Activated naive CD8-positive, alpha-beta T cell treated with anti-CD3 and anti-CD28 coated beads, Interleukin-2, amount 50 U/mL, for 24 hours (primary cell): ENCODE results near the gene TMEM219.

Experiments
- ATAC-seq: fragments of 150-1000 bp; cut with Tn5 transposase; one replicate; pipeline ENCODE4 v1.10.0; 2021
- DNase-seq: peaks from one replicate; pipeline ENCODE4 v3.0.0; 2021
- H3K27ac Mint-ChIP-seq: one replicate; pipeline ENCODE4 v1.8.0; 2021; ENCODE audit warnings: mild to moderate bottlenecking, mixed read lengths
- H3K27me3 Mint-ChIP-seq: one replicate; pipeline ENCODE4 v1.8.0; 2021; ENCODE audit warnings: mixed read lengths
- H3K36me3 Mint-ChIP-seq: one replicate; pipeline ENCODE4 v1.8.0; 2021; ENCODE audit warnings: low read depth, mixed read lengths
- H3K4me1 Mint-ChIP-seq: one replicate; pipeline ENCODE4 v1.8.0; 2021; ENCODE audit warnings: mixed read lengths
- H3K4me3 Mint-ChIP-seq: one replicate; pipeline ENCODE4 v1.8.0; 2021; ENCODE audit warnings: mild to moderate bottlenecking, moderate library complexity, mixed read lengths
- H3K9me3 Mint-ChIP-seq: one replicate; pipeline ENCODE4 v1.8.0; 2021; ENCODE audit warnings: mixed read lengths

The TMEM219 gene

GRCh38 chr16:29983420-29984136 lies 21.7 kb downstream of the TMEM219 start:
- no peak for ATAC-seq
- Mint-ChIP-seq H3K4me3 (no peak overlapping the region), H3K27me3 (no peaks in the 10 kb centered on the region), H3K27ac (no peak overlapping the region), H3K4me1 (no peaks in the 10 kb centered on the region), H3K36me3 (peaks cover 33% of the 10 kb centered on the region), H3K9me3 (no peaks in the 10 kb centered on the region)
- no peak for DNase-seq

- Mint-ChIP-seq H3K9me3 (no peaks in the 10 kb centered on the region), H3K27ac (no peak overlapping the region), H3K36me3 (peaks cover 32% of the 10 kb centered on the region), H3K4me1 (no peaks in the 10 kb centered on the region), H3K4me3 (no peak overlapping the region), H3K27me3 (no peaks in the 10 kb centered on the region)
- no peak for DNase-seq
- no peak for ATAC-seq
Observed at GRCh38 chr16:29984137-29984763, 22.4 kb downstream of the TMEM219 start.

- H3K27ac Mint-ChIP-seq: no peak overlapping the region
- H3K27me3 Mint-ChIP-seq: no peaks in the 10 kb centered on the region
- no peaks in the 10 kb centered on the region for H3K9me3 Mint-ChIP-seq
- peaks cover 30% of the 10 kb centered on the region for H3K36me3 Mint-ChIP-seq
- ATAC-seq: no peak
- no peak overlapping the region for H3K4me3 Mint-ChIP-seq
- DNase-seq: no peak
- no peaks in the 10 kb centered on the region for H3K4me1 Mint-ChIP-seq
Observed at GRCh38 chr16:29984764-29985147, 22.9 kb downstream of the TMEM219 start.

DNA sequence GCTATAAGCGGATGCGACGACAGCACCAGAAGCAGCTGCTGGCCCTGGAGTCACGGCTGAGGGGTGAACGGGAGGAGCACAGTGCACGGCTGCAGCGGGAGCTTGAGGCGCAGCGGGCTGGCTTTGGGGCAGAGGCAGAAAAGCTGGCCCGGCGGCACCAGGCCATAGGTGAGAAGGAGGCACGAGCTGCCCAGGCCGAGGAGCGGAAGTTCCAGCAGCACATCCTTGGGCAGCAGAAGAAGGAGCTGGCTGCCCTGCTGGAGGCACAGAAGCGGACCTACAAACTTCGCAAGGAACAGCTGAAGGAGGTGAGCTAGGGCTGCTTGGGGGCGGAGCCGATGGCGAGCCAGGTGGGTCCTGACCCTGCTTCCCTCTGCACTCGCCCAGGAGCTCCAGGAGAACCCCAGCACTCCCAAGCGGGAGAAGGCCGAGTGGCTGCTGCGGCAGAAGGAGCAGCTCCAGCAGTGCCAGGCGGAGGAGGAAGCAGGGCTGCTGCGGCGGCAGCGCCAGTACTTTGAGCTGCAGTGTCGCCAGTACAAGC lies 23.5 kb downstream of the TMEM219 start:
- Mint-ChIP-seq H3K36me3 (peaks cover 29% of the 10 kb centered on the region), H3K9me3 (no peaks in the 10 kb centered on the region), H3K27me3 (no peaks in the 10 kb centered on the region), H3K4me3 (no peak overlapping the region), H3K27ac (no peak overlapping the region), H3K4me1 (no peaks in the 10 kb centered on the region)
- DNase-seq: no peak
- ATAC-seq: no peak

DNA sequence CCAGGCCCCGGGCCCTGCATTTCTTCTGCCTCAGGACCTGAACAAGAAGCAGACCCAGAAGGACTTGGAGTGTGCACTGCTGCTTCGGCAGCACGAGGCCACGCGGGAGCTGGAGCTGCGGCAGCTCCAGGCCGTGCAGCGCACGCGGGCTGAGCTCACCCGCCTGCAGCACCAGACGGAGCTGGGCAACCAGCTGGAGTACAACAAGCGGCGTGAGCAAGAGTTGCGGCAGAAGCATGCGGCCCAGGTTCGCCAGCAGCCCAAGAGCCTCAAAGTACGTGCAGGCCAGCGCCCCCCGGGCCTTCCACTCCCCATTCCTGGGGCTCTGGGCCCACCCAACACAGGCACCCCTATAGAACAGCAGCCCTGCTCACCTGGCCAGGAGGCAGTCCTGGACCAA lies 24.4 kb downstream of the TMEM219 start:
- Mint-ChIP-seq H3K27me3 (no peaks in the 10 kb centered on the region), H3K9me3 (no peaks in the 10 kb centered on the region), H3K4me3 (no peak overlapping the region), H3K36me3 (peaks cover 29% of the 10 kb centered on the region), H3K27ac (no peak overlapping the region), H3K4me1 (no peaks in the 10 kb centered on the region)
- no peak for ATAC-seq
- DNase-seq: no peak

DNA sequence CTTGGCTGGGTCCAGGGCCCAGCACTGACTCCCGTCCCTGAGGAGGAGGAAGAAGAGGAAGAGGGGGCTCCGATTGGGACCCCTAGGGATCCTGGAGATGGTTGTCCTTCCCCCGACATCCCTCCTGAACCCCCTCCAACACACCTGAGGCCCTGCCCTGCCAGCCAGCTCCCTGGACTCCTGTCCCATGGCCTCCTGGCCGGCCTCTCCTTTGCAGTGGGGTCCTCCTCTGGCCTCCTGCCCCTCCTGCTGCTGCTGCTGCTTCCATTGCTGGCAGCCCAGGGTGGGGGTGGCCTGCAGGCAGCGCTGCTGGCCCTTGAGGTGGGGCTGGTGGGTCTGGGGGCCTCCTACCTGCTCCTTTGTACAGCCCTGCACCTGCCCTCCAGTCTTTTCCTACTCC lies 25.1 kb downstream of the TMEM219 start:
- Mint-ChIP-seq H3K36me3 (peaks cover 29% of the 10 kb centered on the region), H3K27ac (no peak overlapping the region), H3K27me3 (no peaks in the 10 kb centered on the region)

DNA sequence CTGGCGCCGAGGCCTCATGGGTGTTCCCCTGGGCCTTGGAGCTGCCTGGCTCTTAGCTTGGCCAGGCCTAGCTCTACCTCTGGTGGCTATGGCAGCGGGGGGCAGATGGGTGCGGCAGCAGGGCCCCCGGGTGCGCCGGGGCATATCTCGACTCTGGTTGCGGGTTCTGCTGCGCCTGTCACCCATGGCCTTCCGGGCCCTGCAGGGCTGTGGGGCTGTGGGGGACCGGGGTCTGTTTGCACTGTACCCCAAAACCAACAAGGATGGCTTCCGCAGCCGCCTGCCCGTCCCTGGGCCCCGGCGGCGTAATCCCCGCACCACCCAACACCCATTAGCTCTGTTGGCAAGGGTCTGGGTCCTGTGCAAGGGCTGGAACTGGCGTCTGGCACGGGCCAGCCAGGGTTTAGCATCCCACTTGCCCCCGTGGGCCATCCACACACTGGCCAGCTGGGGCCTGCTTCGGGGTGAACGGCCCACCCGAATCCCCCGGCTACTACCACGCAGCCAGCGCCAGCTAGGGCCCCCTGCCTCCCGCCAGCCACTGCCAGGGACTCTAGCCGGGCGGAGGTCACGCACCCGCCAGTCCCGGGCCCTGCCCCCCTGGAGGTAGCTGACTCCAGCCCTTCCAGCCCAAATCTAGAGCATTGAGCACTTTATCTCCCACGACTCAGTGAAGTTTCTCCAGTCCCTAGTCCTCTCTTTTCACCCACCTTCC lies 25.6 kb downstream of the TMEM219 start:
- Mint-ChIP-seq H3K4me1 (no peaks in the 10 kb centered on the region), H3K4me3 (no peak overlapping the region), H3K9me3 (no peaks in the 10 kb centered on the region), H3K27ac (no peak overlapping the region), H3K27me3 (no peaks in the 10 kb centered on the region), H3K36me3 (peaks cover 26% of the 10 kb centered on the region)
- ATAC-seq: no peak
- no peak for DNase-seq

More for the DNA sequence above, 25.1 kb downstream of the TMEM219 start:
- no peaks in the 10 kb centered on the region for H3K4me1 Mint-ChIP-seq
- no peak for ATAC-seq
- H3K4me3 Mint-ChIP-seq: no peak overlapping the region
- H3K9me3 Mint-ChIP-seq: no peaks in the 10 kb centered on the region
- no peak for DNase-seq

- ATAC-seq (no peak), DNase-seq (no peak)
- H3K9me3 Mint-ChIP-seq: no peaks in the 10 kb centered on the region
- peak overlapping the region; percentile 50 for H3K27ac Mint-ChIP-seq
- peaks cover 22% of the 10 kb centered on the region for H3K36me3 Mint-ChIP-seq
- H3K27me3 Mint-ChIP-seq: no peaks in the 10 kb centered on the region
- no peak overlapping the region for H3K4me3 Mint-ChIP-seq
- no peaks in the 10 kb centered on the region for H3K4me1 Mint-ChIP-seq
Observed at GRCh38 chr16:29988346-29989075, 26.6 kb downstream of the TMEM219 start.

DNA sequence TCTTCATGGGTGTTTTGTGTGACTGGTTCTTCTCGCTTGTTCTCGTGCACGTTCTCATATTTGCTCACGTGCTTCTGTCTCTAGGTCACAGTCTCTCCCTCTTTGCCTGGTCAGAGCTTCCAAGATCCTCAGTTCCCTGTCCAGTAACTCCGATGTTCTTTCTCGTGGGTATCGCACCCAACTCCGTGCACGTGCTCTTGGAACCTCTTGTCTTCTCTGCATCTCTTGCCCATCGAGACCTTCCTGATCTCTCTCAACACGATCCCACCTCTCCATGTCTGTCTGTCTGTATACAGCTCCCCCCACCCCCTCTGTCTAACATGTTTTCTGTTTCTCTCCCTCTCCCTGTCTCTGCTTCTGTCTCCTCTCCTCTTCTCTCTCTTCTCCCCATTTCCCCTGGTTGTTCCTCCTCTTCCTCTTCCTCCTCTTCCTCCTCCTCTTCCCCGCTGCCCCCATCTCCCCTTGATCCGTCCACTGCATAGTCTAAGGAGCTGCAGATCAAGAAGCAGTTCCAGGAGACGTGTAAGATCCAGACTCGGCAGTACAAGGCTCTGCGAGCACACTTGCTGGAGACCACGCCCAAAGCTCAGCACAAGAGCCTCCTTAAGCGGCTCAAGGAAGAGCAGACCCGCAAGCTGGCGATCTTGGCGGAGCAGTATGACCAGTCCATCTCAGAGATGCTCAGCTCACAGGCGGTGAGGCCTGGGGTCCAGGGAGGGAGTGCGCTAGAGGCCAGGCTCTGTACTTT lies 27.4 kb downstream of the TMEM219 start:
- no peak overlapping the region for H3K4me3 Mint-ChIP-seq
- DNase-seq (no peak), ATAC-seq (no peak)
- H3K27me3 Mint-ChIP-seq: no peaks in the 10 kb centered on the region
- no peak overlapping the region for H3K27ac Mint-ChIP-seq
- peaks cover 5% of the 10 kb centered on the region for H3K4me1 Mint-ChIP-seq
- no peaks in the 10 kb centered on the region for H3K9me3 Mint-ChIP-seq
- peaks cover 22% of the 10 kb centered on the region for H3K36me3 Mint-ChIP-seq

DNA sequence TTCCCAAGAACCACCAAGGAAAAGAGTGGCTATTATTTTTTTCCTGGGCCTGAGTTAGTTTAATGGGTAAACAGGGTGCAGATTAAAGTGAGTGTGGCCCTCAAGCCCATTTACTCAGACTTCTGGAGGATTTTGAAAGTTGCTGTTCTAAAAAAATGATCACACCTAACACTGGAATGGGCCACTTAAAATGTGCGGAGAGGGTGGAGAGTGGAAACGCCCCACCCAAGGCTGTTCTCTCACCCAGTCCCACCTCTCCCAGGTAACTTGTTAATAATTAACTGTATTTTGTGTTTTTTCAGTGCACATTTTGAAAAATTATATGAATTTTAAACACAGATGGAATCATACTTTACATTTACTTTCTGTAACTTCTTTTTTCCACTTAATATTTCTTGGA lies 28.2 kb downstream of the TMEM219 start:
- Mint-ChIP-seq H3K27me3 (no peaks in the 10 kb centered on the region), H3K9me3 (no peaks in the 10 kb centered on the region), H3K27ac (no peak overlapping the region), H3K36me3 (peaks cover 22% of the 10 kb centered on the region), H3K4me1 (peaks cover 12% of the 10 kb centered on the region), H3K4me3 (no peak overlapping the region)
- ATAC-seq (no peak), DNase-seq (no peak)

DNA sequence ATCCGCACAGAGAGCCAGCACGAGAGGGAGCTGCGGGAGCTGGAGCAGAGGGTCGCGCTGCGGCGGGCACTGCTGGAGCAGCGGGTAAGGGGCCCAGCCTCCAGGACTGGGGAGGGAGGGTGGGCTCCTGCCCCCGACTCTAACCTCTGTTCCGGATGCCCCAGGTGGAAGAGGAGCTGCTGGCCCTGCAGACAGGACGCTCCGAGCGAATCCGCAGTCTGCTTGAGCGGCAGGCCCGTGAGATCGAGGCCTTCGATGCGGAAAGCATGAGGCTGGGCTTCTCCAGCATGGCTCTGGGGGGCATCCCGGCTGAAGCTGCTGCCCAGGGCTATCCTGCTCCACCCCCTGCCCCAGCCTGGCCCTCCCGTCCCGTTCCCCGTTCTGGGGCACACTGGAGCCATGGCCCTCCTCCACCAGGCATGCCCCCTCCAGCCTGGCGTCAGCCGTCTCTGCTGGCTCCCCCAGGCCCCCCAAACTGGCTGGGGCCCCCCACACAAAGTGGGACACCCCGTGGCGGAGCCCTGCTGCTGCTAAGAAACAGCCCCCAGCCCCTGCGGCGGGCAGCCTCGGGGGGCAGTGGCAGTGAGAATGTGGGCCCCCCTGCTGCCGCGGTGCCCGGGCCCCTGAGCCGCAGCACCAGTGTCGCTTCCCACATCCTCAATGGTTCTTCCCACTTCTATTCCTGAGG lies 29.1 kb downstream of the TMEM219 start:
- Mint-ChIP-seq H3K4me3 (no peak overlapping the region), H3K27me3 (no peaks in the 10 kb centered on the region), H3K36me3 (peaks cover 22% of the 10 kb centered on the region), H3K9me3 (no peaks in the 10 kb centered on the region), H3K4me1 (peaks cover 21% of the 10 kb centered on the region), H3K27ac (no peak overlapping the region)
- DNase-seq (no peak), ATAC-seq (no peak)

GRCh38 chr16:29991571-29991904 lies 29.7 kb downstream of the TMEM219 start:
- H3K36me3 Mint-ChIP-seq: peaks cover 26% of the 10 kb centered on the region
- DNase-seq: no peak
- H3K4me1 Mint-ChIP-seq: peaks cover 21% of the 10 kb centered on the region
- no peak overlapping the region for H3K27ac Mint-ChIP-seq
- no peak overlapping the region for H3K4me3 Mint-ChIP-seq
- no peaks in the 10 kb centered on the region for H3K9me3 Mint-ChIP-seq
- no peak for ATAC-seq
- H3K27me3 Mint-ChIP-seq: no peaks in the 10 kb centered on the region

- H3K27me3 Mint-ChIP-seq: no peaks in the 10 kb centered on the region
- H3K36me3 Mint-ChIP-seq: peaks cover 30% of the 10 kb centered on the region
- no peak overlapping the region for H3K4me3 Mint-ChIP-seq
- DNase-seq: no peak
- H3K27ac Mint-ChIP-seq: no peak overlapping the region
- H3K9me3 Mint-ChIP-seq: no peaks in the 10 kb centered on the region
- H3K4me1 Mint-ChIP-seq: peaks cover 26% of the 10 kb centered on the region
- ATAC-seq: no peak
Observed at GRCh38 chr16:29992344-29992967, 30.6 kb downstream of the TMEM219 start.
